ENCODE measurements around the gene RNFT2. TPM values are rescaled to one million over a fixed set of nuclear protein-coding genes. Genes with fewer than 3 reads are reported as not detected.

RNFT2 gene
- total RNA-seq, 1 experiment from 2014 or later: 34.9 TPM

DNA sequence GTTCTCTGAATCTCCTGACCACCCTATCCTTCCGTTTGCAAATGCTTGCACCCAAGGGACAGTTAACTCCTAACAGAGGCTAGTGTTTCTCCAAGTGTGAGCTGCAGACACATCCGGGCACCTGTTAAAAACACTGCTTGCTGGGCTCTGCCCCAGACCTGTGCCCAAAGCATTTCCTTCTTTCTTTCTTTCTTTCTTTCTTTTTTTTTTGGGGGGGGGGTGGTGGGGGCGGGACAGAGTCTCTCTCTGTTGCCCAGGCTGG is 42.7 kb upstream of the RNFT2 start:
- Histone ChIP-seq H3K27ac (ENCODE audit: low read depth, low read length) (no peak overlapping the region), H3K9ac (ENCODE audit: low read length) (no peak overlapping the region), H3K9me3 (ENCODE audit: control insufficient read depth in 1 of 2, insufficient read depth in 1 of 2, low read depth in 1 of 2, low read length in 2 of 2) (no peaks in the 10 kb centered on the region), H2AFZ (ENCODE audit: low read depth, low read length, poor library complexity, severe bottlenecking) (no peak overlapping the region), H3K9me2 (ENCODE audit: insufficient read depth) (no peaks in the 10 kb centered on the region), H3K79me2 (ENCODE audit: insufficient read depth, low read length) (no peaks in the 10 kb centered on the region), H3K4me3 (replicated peaks in 1 of 2; ENCODE audit: low read depth in 1 of 2, low read length in 2 of 2) (no peak overlapping the region), H3K36me3 (ENCODE audit: control insufficient read depth in 1 of 2, insufficient read depth in 2 of 2, low read length in 2 of 2) (no peaks in the 10 kb centered on the region), H3K4me1 (ENCODE audit: control insufficient read depth in 1 of 2, insufficient read depth in 2 of 2, low read length in 2 of 2) (no peaks in the 10 kb centered on the region), H4K20me1 (ENCODE audit: insufficient read depth) (no peaks in the 10 kb centered on the region), H3K4me2 (ENCODE audit: low read length) (no peak overlapping the region), H3K27me3 (ENCODE audit: insufficient read depth, low read length) (no peaks in the 10 kb centered on the region)
- ATAC-seq (no peak), DNase-seq (ENCODE audit: low read depth, low spot score) (no peak)
- no TSS peak for BruUV-seq (replicated peaks)
- ChIA-PET POLR2A (no interaction called here), RAD21 (ENCODE audit: low non-redundant PET in 1 of 2, low total read pairs in 2 of 2, uncharacterized antibody in 2 of 2, unreplicated experiment in 2 of 2) (no interaction called here), CTCF (no interaction called here)
- TF ChIP-seq, protein P1, sequence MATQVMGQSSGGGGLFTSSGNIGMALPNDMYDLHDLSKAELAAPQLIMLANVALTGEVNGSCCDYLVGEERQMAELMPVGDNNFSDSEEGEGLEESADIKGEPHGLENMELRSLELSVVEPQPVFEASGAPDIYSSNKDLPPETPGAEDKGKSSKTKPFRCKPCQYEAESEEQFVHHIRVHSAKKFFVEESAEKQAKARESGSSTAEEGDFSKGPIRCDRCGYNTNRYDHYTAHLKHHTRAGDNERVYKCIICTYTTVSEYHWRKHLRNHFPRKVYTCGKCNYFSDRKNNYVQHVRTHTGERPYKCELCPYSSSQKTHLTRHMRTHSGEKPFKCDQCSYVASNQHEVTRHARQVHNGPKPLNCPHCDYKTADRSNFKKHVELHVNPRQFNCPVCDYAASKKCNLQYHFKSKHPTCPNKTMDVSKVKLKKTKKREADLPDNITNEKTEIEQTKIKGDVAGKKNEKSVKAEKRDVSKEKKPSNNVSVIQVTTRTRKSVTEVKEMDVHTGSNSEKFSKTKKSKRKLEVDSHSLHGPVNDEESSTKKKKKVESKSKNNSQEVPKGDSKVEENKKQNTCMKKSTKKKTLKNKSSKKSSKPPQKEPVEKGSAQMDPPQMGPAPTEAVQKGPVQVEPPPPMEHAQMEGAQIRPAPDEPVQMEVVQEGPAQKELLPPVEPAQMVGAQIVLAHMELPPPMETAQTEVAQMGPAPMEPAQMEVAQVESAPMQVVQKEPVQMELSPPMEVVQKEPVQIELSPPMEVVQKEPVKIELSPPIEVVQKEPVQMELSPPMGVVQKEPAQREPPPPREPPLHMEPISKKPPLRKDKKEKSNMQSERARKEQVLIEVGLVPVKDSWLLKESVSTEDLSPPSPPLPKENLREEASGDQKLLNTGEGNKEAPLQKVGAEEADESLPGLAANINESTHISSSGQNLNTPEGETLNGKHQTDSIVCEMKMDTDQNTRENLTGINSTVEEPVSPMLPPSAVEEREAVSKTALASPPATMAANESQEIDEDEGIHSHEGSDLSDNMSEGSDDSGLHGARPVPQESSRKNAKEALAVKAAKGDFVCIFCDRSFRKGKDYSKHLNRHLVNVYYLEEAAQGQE (IDR thresholded peaks at IDR 0.05; ENCODE audit: low read depth): no peak
- TF ChIP-seq, protein P2, sequence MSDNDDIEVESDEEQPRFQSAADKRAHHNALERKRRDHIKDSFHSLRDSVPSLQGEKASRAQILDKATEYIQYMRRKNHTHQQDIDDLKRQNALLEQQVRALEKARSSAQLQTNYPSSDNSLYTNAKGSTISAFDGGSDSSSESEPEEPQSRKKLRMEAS (IDR thresholded peaks at IDR 0.05): no peak
- TF ChIP-seq EGR1 (IDR thresholded peaks at IDR 0.05; ENCODE audit: low read depth) (no peak), EZH2phosphoT487 (IDR thresholded peaks at IDR 0.05; ENCODE audit: borderline replicate concordance) (no peak), SP1 (IDR thresholded peaks at IDR 0.05; ENCODE audit: low read depth) (no peak), ZFX (IDR thresholded peaks at IDR 0.05) (no peak), TCF7L2 (IDR thresholded peaks at IDR 0.05; ENCODE audit: borderline replicate concordance, extremely low read depth, insufficient read depth, insufficient read length) (no peak), FOSL1 (IDR thresholded peaks at IDR 0.05; ENCODE audit: low read depth) (no peak), ELF1 (IDR thresholded peaks at IDR 0.05; ENCODE audit: borderline replicate concordance, low read depth) (no peak)
- intact Hi-C loops (cut with micrococcal nuclease): loop anchor here (5.0 to 10.0 kb wide), 3 partner anchors 421 to 628 kb away; partner anchors contain the start of gene MED13L

Measured in HCT116 (cell line).